ENCODE measurements around the gene HLX.

HLX gene

GRCh38 chr1:220929304-220929703 lies 50.1 kb downstream of the HLX start:
- H3K4me1 ChIP-seq (ENCODE audit: control insufficient read depth in 1 of 2, insufficient read depth in 2 of 2, low read length in 2 of 2) = no peaks in the 10 kb centered on the region
- no peak overlapping the region for H3K27ac ChIP-seq (ENCODE audit: low read length)
- H3K27me3 ChIP-seq (ENCODE audit: low read depth, low read length) = no peaks in the 10 kb centered on the region
- no peak overlapping the region for H3K4me3 ChIP-seq (ENCODE audit: low read depth in 1 of 2, low read length in 2 of 2)
- H3K9me3 ChIP-seq (ENCODE audit: control insufficient read depth in 1 of 2, low read length in 2 of 2) = no peaks in the 10 kb centered on the region
- no peaks in the 10 kb centered on the region for H3K36me3 ChIP-seq (ENCODE audit: control insufficient read depth in 1 of 2, insufficient read depth in 2 of 2, low read length in 2 of 2)

All from muscle layer of duodenum (tissue), 2 donors.